SU-DHL-6 (cell line): ENCODE data around the gene STARD5.

Source experiments
- CTCF ChIP-seq: fragments of 200-600 bp; sonication (generic); IDR thresholded peaks from one replicate; pipeline ENCODE4 v1.5.1; 2017; ENCODE audit warnings: antibody characterized with exemption, mild to moderate bottlenecking, low read length, moderate library complexity; ENCODE audit not compliant: insufficient read depth, poor library complexity, severe bottlenecking
- EZH2phosphoT487 ChIP-seq: fragments of 200-600 bp; sonication (generic), shearing (Covaris generic); conservative IDR thresholded peaks from 2 replicates; pipeline ENCODE4 v1.6.1; 2018; ENCODE audit warnings: mild to moderate bottlenecking, antibody characterized with exemption, low read length, moderate library complexity, mixed read lengths

- no peak for TF ChIP-seq CTCF
- no peak for TF ChIP-seq EZH2phosphoT487
Measured at GRCh38 chr15:81270188-81270587, 53.8 kb downstream of the STARD5 start.
